Measurements from ENCODE around the gene CALHM6. TPM values are rescaled to one million over a fixed set of nuclear protein-coding genes. Genes with fewer than 3 reads are reported as not detected.

Gene CALHM6
- total and polyA plus RNA-seq, 9 of the 15 experiments (the other 6 are each of a cell fraction or from before 2014, with no cell fraction given): 0.24 TPM; not detected in 8

DNA sequence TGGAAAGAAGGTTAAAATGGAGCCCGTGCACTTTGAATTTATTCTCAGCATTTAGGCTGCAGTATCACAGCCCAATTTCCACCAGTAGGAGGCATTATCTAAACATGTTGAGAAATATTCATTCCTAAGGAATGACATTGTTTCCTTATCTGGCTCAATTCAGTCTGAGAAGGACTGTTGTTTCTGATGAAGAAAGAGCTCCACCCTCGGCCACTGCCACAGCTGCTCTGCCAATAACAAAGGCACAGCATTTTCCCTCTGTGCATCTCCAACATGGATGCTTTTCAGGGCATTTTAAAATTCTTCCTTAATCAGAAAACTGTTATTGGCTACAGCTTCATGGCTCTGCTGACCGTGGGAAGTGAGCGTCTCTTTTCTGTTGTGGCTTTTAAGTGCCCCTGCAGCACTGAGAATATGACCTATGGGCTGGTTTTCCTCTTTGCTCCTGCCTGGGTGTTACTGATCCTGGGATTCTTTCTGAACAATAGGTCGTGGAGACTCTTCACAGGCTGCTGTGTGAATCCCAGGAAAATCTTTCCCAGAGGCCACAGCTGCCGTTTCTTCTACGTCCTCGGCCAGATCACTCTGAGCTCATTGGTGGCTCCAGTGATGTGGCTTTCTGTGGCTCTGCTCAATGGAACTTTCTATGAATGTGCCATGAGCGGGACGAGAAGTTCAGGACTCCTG lies 50.4 kb downstream of the CALHM6 start, which contains the start of gene CALHM5:
TSS of gene CALHM5 (plus strand) at position 216 of the 687 bp plus-strand sequence. CDS start at position 274, 58 bp downstream.
- Histone ChIP-seq H3K4me2 (ENCODE audit: insufficient read depth, low read length) (peak within 1 kb of the TSS; percentile 63), H3K9ac (ENCODE audit: insufficient read depth in 1 of 2, low read depth in 2 of 2, low read length in 2 of 2) (peak within 1 kb of the TSS in 1 of 2 experiments; percentile 75; a peak in 1 of 4 replicates), H4K20me1 (replicated peaks; ENCODE audit: control insufficient read depth, insufficient read depth, low read length) (no peaks in the 10 kb centered on the region), H3K27me3 (ENCODE audit: control insufficient read depth in 2 of 2, insufficient read depth in 2 of 2, low read length in 2 of 2) (no peaks in the 10 kb centered on the region; a peak in 2 of 5 replicates), H3K4me3 (no peak within 1 kb of the TSS), H3K9me1 (ENCODE audit: control insufficient read depth, insufficient read depth, low read length) (no peaks in the 10 kb centered on the region), H3K4me1 (replicated peaks in 1 of 2; ENCODE audit: control insufficient read depth in 2 of 2, insufficient read depth in 2 of 2, low read length in 2 of 2) (peaks cover 3 to 6% of the 10 kb centered on the region in 2 experiments; a peak in 3 of 5 replicates), H3K27ac (ENCODE audit: extremely low read depth, low read depth, low read length) (no peak within 1 kb of the TSS), H3K36me3 (ENCODE audit: control insufficient read depth, insufficient read depth, low read length) (no peaks in the 10 kb centered on the region), H2AFZ (ENCODE audit: low read depth, low read length) (peak within 1 kb of the TSS; percentile 87), H3K9me3 (replicated peaks; ENCODE audit: control insufficient read depth, insufficient read depth, low read depth, low read length) (no peaks in the 10 kb centered on the region), H3K79me2 (ENCODE audit: control insufficient read depth, insufficient read depth, low read length) (no peaks in the 10 kb centered on the region)
- peak; percentile 92 for ATAC-seq
- WGBS (ENCODE audit: insufficient coverage, low coverage, missing lambda C conversion rate): 10% methylated on average over 10 of the region's 10 CpGs
- in situ Hi-C loops (cut with MboI): no loop called here
- intact Hi-C loops (cut with micrococcal nuclease): loop anchor here (1.0 to 5.0 kb wide), 2 partner anchors 21 to 69 kb away; no protein-coding TSS in a partner anchor
- peak; percentile 78 for FAIRE-seq
- CTCF ChIA-PET (ENCODE audit: low intra/inter-chr PET ratio): no interaction called here
- DNase-seq (ENCODE audit: extremely low read depth in 1 of 4, low spot score in 3 of 4): peak; percentile 33 to 75 (median 42)
- POLR2A ChIA-PET: interaction anchor here (0.6 to 1.8 kb wide), 10 partner anchors 8 to 116 kb away, joined by 3 to 10 read pairs (median 4); partner anchors contain the start of gene CALHM4
- BruUV-seq (replicated peaks): no TSS peak
- TF ChIP-seq PHF20 (IDR thresholded peaks at IDR 0.05; ENCODE audit: partially characterized antibody) (no peak), JUN (IDR thresholded peaks at IDR 0.05; ENCODE audit: borderline replicate concordance, low read depth, low read length) (peak; percentile 52), JUN (CRISPR knock-in tag; IDR thresholded peaks at IDR 0.05; ENCODE audit: borderline replicate concordance) (no peak), ZNF212 (CRISPR knock-in tag; IDR thresholded peaks at IDR 0.05) (no peak), MEIS2 (IDR thresholded peaks at IDR 0.05; ENCODE audit: partially characterized antibody) (peak; percentile 3), SOX6 (IDR thresholded peaks at IDR 0.05) (peak; percentile 94), CREBBP (IDR thresholded peaks at IDR 0.05; ENCODE audit: low read depth, low read length) (no peak), MEF2A (IDR thresholded peaks at IDR 0.05; ENCODE audit: control insufficient read depth, low read depth, low read length) (peak; percentile 83), EZH2 (IDR thresholded peaks at IDR 0.05; ENCODE audit: borderline replicate concordance, low read depth, low read length) (no peak), ZNF75A (CRISPR knock-in tag; IDR thresholded peaks at IDR 0.05) (no peak), PTBP1 (IDR thresholded peaks at IDR 0.05; ENCODE audit: low read depth, low read length) (no peak), ILF3 (IDR thresholded peaks at IDR 0.05; ENCODE audit: borderline replicate concordance) (peak; percentile 59; the same call in 1 of the 2 replicates), RBM17 (IDR thresholded peaks at IDR 0.05; ENCODE audit: borderline replicate concordance, low read depth, low read length) (no peak), ZNF551 (CRISPR knock-in tag; IDR thresholded peaks at IDR 0.05) (no peak), EGR1 (conservative IDR thresholded peaks at IDR 0.05) (no peak)
- TF ChIP-seq, protein P1, sequence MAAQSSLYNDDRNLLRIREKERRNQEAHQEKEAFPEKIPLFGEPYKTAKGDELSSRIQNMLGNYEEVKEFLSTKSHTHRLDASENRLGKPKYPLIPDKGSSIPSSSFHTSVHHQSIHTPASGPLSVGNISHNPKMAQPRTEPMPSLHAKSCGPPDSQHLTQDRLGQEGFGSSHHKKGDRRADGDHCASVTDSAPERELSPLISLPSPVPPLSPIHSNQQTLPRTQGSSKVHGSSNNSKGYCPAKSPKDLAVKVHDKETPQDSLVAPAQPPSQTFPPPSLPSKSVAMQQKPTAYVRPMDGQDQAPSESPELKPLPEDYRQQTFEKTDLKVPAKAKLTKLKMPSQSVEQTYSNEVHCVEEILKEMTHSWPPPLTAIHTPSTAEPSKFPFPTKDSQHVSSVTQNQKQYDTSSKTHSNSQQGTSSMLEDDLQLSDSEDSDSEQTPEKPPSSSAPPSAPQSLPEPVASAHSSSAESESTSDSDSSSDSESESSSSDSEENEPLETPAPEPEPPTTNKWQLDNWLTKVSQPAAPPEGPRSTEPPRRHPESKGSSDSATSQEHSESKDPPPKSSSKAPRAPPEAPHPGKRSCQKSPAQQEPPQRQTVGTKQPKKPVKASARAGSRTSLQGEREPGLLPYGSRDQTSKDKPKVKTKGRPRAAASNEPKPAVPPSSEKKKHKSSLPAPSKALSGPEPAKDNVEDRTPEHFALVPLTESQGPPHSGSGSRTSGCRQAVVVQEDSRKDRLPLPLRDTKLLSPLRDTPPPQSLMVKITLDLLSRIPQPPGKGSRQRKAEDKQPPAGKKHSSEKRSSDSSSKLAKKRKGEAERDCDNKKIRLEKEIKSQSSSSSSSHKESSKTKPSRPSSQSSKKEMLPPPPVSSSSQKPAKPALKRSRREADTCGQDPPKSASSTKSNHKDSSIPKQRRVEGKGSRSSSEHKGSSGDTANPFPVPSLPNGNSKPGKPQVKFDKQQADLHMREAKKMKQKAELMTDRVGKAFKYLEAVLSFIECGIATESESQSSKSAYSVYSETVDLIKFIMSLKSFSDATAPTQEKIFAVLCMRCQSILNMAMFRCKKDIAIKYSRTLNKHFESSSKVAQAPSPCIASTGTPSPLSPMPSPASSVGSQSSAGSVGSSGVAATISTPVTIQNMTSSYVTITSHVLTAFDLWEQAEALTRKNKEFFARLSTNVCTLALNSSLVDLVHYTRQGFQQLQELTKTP (IDR thresholded peaks at IDR 0.05; ENCODE audit: low read depth in 1 of 2, partially characterized antibody in 2 of 2): no peak
- TF ChIP-seq, protein P2, sequence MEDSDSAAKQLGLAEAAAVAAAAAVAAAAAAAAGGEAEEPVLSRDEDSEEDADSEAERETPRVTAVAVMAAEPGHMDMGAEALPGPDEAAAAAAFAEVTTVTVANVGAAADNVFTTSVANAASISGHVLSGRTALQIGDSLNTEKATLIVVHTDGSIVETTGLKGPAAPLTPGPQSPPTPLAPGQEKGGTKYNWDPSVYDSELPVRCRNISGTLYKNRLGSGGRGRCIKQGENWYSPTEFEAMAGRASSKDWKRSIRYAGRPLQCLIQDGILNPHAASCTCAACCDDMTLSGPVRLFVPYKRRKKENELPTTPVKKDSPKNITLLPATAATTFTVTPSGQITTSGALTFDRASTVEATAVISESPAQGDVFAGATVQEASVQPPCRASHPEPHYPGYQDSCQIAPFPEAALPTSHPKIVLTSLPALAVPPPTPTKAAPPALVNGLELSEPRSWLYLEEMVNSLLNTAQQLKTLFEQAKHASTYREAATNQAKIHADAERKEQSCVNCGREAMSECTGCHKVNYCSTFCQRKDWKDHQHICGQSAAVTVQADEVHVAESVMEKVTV (CRISPR knock-in tag; IDR thresholded peaks at IDR 0.05): peak; percentile 76
